HL-60 (cell line): ENCODE data around the gene NAXE.

Experiments used
- DNase-seq, 2 experiments: peaks; one replicate each; pipeline ENCODE4 v3.0.0-alpha.2; 2010 to 2020; ENCODE audit warnings: low read depth in 1 of 2, low spot score in 1 of 2
- H3K27ac ChIP-seq: fragments of 250-450 bp; sonication (Bioruptor Pico); replicated peaks from 2 replicates; pipeline ENCODE4 v1.5.1; 2020; ENCODE audit warnings: mild to moderate bottlenecking, moderate library complexity
- H3K27me3 ChIP-seq: fragments of 250-450 bp; sonication (Bioruptor Pico); 2 replicates; pipeline ENCODE4 v1.5.1; 2021; ENCODE audit warnings: mild to moderate bottlenecking, moderate library complexity; ENCODE audit not compliant: insufficient read depth, poor library complexity, severe bottlenecking
- H3K4me3 ChIP-seq: replicated peaks from 2 replicates; pipeline ENCODE4 v1.5.1; 2011; ENCODE audit warnings: mild to moderate bottlenecking, control low read depth, low read length; ENCODE audit not compliant: insufficient read depth
- CTCF ChIP-seq: IDR thresholded peaks from one replicate; pipeline ENCODE4 v1.5.1; 2011; ENCODE audit warnings: low read length, control low read depth, inconsistent platforms; ENCODE audit not compliant: insufficient read depth
- GABPA ChIP-seq: IDR thresholded peaks from 2 replicates; pipeline ENCODE4 v1.6.1; 2012; ENCODE audit warnings: low read depth
- POLR2AphosphoS5 ChIP-seq: IDR thresholded peaks from 2 replicates; pipeline ENCODE4 v1.6.1; 2012; ENCODE audit warnings: low read depth
- REST ChIP-seq: IDR thresholded peaks from 2 replicates; pipeline ENCODE4 v1.6.1; 2012; ENCODE audit warnings: low read depth; ENCODE audit not compliant: insufficient replicate concordance
- SPI1 ChIP-seq: IDR thresholded peaks from 2 replicates; pipeline ENCODE4 v1.6.1; 2012; ENCODE audit warnings: low read depth, mild to moderate bottlenecking, borderline replicate concordance

NAXE gene

GRCh38 chr1:156639601-156640101, 48.1 kb downstream of the NAXE start:
- no peak overlapping the region for H3K27ac ChIP-seq
- TF ChIP-seq GABPA (no peak), POLR2AphosphoS5 (no peak), SPI1 (no peak), CTCF (no peak), REST (no peak)
- peak in 1 of 2 experiments; percentile 37 for DNase-seq
- H3K27me3 ChIP-seq = peaks cover 43% of the 10 kb centered on the region
- H3K4me3 ChIP-seq = no peak overlapping the region

- Histone ChIP-seq H3K27ac (no peak overlapping the region), H3K27me3 (peaks cover 43% of the 10 kb centered on the region), H3K4me3 (no peak overlapping the region)
- no peak for TF ChIP-seq POLR2AphosphoS5
- no peak for TF ChIP-seq CTCF
- no peak for DNase-seq
Observed at GRCh38 chr1:156640842-156641706, 49.5 kb downstream of the NAXE start.

- TF ChIP-seq REST = no peak
- Histone ChIP-seq H3K27me3 (peaks cover 50% of the 10 kb centered on the region), H3K27ac (no peak within 1 kb of the TSS), H3K4me3 (no peak within 1 kb of the TSS)
- DNase-seq = no peak
Observed at GRCh38 chr1:156641761-156642264, 50.2 kb downstream of the NAXE start, which contains the start of gene BCAN. BCAN (plus strand) TSS chr1:156642117; CDS start chr1:156646055, 3,938 bp downstream.

GRCh38 chr1:156642265-156643048, 50.9 kb downstream of the NAXE start:
- no peak overlapping the region for H3K27ac ChIP-seq
- DNase-seq = no peak
- TF ChIP-seq SPI1 (no peak), REST (no peak), CTCF (no peak), POLR2AphosphoS5 (no peak), GABPA (no peak)
- H3K27me3 ChIP-seq = peaks cover 51% of the 10 kb centered on the region
- no peak overlapping the region for H3K4me3 ChIP-seq
